SU-DHL-6 (cell line): ENCODE measurements around the gene CAMK1D.

Experiments used
- CTCF ChIP-seq: fragments of 200-600 bp; sonication (generic); IDR thresholded peaks from one replicate; pipeline ENCODE4 v1.5.1; 2017; ENCODE audit warnings: antibody characterized with exemption, mild to moderate bottlenecking, low read length, moderate library complexity; ENCODE audit not compliant: insufficient read depth, poor library complexity, severe bottlenecking
- EZH2phosphoT487 ChIP-seq: fragments of 200-600 bp; sonication (generic), shearing (Covaris generic); conservative IDR thresholded peaks from 2 replicates; pipeline ENCODE4 v1.6.1; 2018; ENCODE audit warnings: mild to moderate bottlenecking, antibody characterized with exemption, low read length, moderate library complexity, mixed read lengths

- TF ChIP-seq CTCF (no peak), EZH2phosphoT487 (no peak)
Measured at GRCh38 chr10:12720217-12720981, 371.1 kb downstream of the CAMK1D start.
